Type B pancreatic cell (in vitro differentiated cells): ENCODE measurements around the gene TAP2. TPM values are rescaled to one million over a fixed set of nuclear protein-coding genes. Genes with fewer than 3 reads are reported as not detected.

Source experiments
- DNase-seq: peaks from one replicate; pipeline ENCODE4 v3.0.0; 2021; ENCODE audit warnings: mixed read lengths; ENCODE audit not compliant: unreplicated experiment; ENCODE audit errors: extremely low spot score
- H3K27ac Mint-ChIP-seq: 2 replicates; pipeline ENCODE4 v1.8.0; 2021; ENCODE audit warnings: mild to moderate bottlenecking, mixed read lengths
- H3K27me3 Mint-ChIP-seq: 2 replicates; pipeline ENCODE4 v1.8.0; 2021; ENCODE audit warnings: mixed read lengths
- H3K36me3 Mint-ChIP-seq: 2 replicates; pipeline ENCODE4 v1.8.0; 2021; ENCODE audit warnings: mixed read lengths
- H3K4me1 Mint-ChIP-seq: one replicate; pipeline ENCODE4 v1.8.0; 2021; ENCODE audit warnings: mixed read lengths; ENCODE audit not compliant: unreplicated experiment
- H3K4me3 Mint-ChIP-seq: 2 replicates; pipeline ENCODE4 v1.8.0; 2021; ENCODE audit warnings: mild to moderate bottlenecking, mixed read lengths
- H3K9me3 Mint-ChIP-seq: 2 replicates; pipeline ENCODE4 v1.8.0; 2021; ENCODE audit warnings: mixed read lengths
- total RNA-seq: library from RNA; stranded (reverse); gene quantifications from 2 replicates; pipeline ENCODE4 v1.2.1, GENCODE V29; 2021; ENCODE audit warnings: low replicate concordance
- TF ChIP-seq, protein P1 (sequence below): fragments of 200-600 bp; sonication (generic); conservative IDR thresholded peaks from 2 replicates; pipeline ENCODE4 v1.5.0; 2021; ENCODE audit warnings: antibody characterized with exemption, mild to moderate bottlenecking

Gene TAP2
- total RNA-seq, 1 donor from 2014 or later: 22.0 TPM

DNA sequence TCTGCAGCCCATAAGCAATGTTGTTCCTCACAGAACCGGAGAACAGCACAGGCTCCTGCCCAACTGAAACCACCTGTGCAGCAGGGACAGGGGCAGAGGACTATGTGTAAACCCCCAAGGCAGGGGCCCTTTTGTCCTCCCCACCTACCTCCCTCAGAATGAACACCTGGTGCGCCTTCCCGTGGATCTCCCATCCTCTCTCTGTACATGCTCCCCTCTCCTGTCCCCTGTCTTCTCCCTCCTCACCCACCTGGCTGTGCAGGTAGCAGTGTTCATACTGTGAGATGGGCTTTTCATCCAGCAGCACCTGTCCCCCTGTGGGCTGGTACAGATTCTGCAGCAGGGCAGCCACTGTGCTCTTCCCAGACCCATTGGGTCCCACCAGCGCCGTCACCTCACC, 8.5 kb downstream of the TAP2 start:
- no peak for DNase-seq
- Mint-ChIP-seq H3K4me1 (peaks cover 4% of the 10 kb centered on the region), H3K27me3 (peaks cover 10% of the 10 kb centered on the region), H3K4me3 (no peak overlapping the region), H3K36me3 (peaks cover 9% of the 10 kb centered on the region), H3K9me3 (no peaks in the 10 kb centered on the region), H3K27ac (no peak overlapping the region)
- TF ChIP-seq, protein P1, sequence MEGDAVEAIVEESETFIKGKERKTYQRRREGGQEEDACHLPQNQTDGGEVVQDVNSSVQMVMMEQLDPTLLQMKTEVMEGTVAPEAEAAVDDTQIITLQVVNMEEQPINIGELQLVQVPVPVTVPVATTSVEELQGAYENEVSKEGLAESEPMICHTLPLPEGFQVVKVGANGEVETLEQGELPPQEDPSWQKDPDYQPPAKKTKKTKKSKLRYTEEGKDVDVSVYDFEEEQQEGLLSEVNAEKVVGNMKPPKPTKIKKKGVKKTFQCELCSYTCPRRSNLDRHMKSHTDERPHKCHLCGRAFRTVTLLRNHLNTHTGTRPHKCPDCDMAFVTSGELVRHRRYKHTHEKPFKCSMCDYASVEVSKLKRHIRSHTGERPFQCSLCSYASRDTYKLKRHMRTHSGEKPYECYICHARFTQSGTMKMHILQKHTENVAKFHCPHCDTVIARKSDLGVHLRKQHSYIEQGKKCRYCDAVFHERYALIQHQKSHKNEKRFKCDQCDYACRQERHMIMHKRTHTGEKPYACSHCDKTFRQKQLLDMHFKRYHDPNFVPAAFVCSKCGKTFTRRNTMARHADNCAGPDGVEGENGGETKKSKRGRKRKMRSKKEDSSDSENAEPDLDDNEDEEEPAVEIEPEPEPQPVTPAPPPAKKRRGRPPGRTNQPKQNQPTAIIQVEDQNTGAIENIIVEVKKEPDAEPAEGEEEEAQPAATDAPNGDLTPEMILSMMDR: no peak

DNA sequence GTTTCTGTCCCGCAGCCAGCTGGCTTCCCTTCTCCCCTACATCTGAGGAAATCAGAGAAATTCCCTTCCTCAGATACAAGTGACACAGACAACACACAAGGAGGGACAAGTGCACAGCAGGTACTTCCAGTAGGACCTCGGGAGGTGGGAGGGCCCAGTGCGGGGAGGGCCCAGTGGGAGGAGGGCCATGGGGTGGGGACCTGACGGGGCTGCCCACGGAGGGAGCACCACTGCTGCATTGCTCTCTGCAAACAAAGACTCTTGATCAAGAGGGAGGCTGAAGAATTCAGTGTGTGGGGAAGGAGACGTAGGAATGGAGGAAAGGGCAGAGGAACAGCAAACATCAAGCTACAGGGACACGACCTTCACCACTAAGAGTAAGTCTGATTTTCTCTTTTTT, 9.0 kb downstream of the TAP2 start:
- Mint-ChIP-seq H3K36me3 (peaks cover 9% of the 10 kb centered on the region), H3K4me1 (peaks cover 4% of the 10 kb centered on the region)

DNA sequence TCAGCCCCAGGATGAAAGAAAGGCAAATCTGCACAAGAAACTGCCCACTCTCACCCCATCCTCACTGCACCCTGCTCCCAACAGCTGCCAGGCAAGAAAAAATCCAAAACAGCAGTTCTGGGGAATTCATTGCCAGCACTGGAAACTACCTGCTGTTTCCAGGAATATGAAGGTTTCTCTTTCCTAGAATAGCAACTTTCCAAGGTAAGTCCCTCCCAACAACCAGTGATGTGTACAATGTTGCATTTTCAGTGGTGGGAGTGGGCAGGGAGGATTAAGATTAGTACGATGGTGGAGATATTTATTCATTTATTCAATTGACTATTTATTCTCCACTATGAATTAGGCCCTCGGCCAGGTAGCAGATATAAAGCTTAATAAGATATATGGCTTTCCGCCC, 11.5 kb downstream of the TAP2 start:
- Mint-ChIP-seq H3K36me3 (peaks cover 3% of the 10 kb centered on the region), H3K27me3 (peaks cover 6% of the 10 kb centered on the region), H3K9me3 (no peaks in the 10 kb centered on the region), H3K4me1 (peaks cover 4% of the 10 kb centered on the region), H3K4me3 (no peak overlapping the region), H3K27ac (no peak overlapping the region)
- TF ChIP-seq, protein P1: no peak
- no peak for DNase-seq

More for the DNA sequence above, 9.0 kb downstream of the TAP2 start:
- TF ChIP-seq, protein P1: no peak
- peaks cover 10% of the 10 kb centered on the region for H3K27me3 Mint-ChIP-seq
- DNase-seq: no peak
- H3K27ac Mint-ChIP-seq: no peak overlapping the region
- H3K4me3 Mint-ChIP-seq: no peak overlapping the region
- H3K9me3 Mint-ChIP-seq: no peaks in the 10 kb centered on the region

DNA sequence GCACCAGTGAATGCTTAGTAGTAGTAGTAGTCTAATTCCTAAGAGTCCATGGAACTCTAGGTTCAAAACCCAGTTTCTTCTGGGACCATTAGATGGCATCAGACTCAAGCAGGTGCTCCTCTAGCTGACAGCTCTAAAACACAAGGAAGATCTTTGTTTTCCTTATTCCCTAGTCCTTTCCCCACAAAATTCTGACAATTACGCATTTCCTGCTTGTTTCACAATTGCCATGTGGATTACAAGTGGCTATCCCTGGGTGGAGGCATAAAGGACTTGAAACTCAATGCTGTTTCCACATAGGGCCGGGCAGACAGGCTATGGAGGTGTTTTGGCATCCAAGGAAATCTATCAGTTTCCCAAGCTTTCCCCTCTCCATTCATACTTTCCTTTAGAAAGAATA, 12.6 kb downstream of the TAP2 start:
- Mint-ChIP-seq H3K27ac (no peak overlapping the region), H3K4me1 (peaks cover 4% of the 10 kb centered on the region), H3K27me3 (peaks cover 6% of the 10 kb centered on the region), H3K9me3 (no peaks in the 10 kb centered on the region), H3K36me3 (peaks cover 3% of the 10 kb centered on the region), H3K4me3 (no peak overlapping the region)
- DNase-seq: no peak
- TF ChIP-seq, protein P1: peak; percentile 43

DNA sequence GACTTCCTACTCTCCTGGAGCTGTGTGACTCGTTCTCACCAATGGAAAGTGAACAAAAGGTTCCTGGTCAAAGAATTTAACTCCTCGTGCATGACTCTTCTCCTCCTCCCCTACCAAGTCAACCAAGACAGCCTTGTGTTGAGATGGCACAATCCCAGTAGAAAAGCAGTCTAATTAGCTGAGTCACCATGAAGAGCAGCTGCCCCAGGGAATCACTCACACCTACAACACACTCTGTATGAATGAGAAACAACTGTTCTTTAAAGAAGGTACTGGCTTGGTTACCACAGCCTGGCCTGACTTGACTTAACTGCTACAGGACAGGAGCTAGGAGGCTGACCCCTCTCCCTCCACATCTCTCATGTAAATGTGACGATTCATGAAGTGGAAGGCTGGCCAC, 18.8 kb downstream of the TAP2 start:
- Mint-ChIP-seq H3K36me3 (no peaks in the 10 kb centered on the region), H3K27me3 (peaks cover 3% of the 10 kb centered on the region), H3K4me1 (no peaks in the 10 kb centered on the region), H3K9me3 (peaks cover 8% of the 10 kb centered on the region), H3K4me3 (no peak overlapping the region), H3K27ac (peak overlapping the region; percentile 91)
- DNase-seq: no peak
- TF ChIP-seq, protein P1: no peak

DNA sequence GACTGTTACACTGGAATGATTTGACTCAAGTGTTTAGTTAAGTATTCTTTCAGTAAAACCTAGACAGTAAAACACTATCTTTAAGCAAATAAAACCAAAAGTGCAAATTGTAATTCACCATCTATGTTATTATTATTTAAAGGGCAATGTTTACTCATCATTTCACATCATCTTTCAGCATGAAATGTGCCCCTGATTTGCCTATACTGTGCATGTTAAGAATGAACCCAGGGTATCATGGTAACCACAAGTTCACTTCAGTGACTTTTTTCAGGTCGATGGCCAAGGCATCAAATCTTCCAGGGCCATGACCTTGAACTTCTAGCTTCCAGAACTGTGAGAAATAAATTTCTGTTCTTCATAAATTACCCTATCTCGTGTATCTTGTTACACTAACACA, 19.7 kb downstream of the TAP2 start:
- Mint-ChIP-seq H3K9me3 (peaks cover 8% of the 10 kb centered on the region), H3K4me3 (no peak overlapping the region), H3K36me3 (no peaks in the 10 kb centered on the region), H3K4me1 (no peaks in the 10 kb centered on the region), H3K27ac (peak overlapping the region; percentile 91), H3K27me3 (peaks cover 3% of the 10 kb centered on the region)
- TF ChIP-seq, protein P1: no peak
- no peak for DNase-seq
